ENCODE results near the gene ADARB1.

GRCh38 chr21:45223236-45224185, 149.1 kb downstream of the ADARB1 start:
- TF ChIP-seq EZH2 (IDR thresholded peaks at IDR 0.05; ENCODE audit: insufficient read depth, low read length), result no peak
- TF ChIP-seq CTCF (IDR thresholded peaks at IDR 0.05; ENCODE audit: insufficient read depth, low read depth, low read length), result no peak

Data from astrocyte (in vitro differentiated cells and primary cell).